H1 (cell line): ENCODE measurements around the gene CEACAM1.

Source experiments
- CEBPB ChIP-seq: IDR thresholded peaks from 2 replicates; pipeline ENCODE4 v1.6.1; 2012; ENCODE audit warnings: low read depth, low read length
- CREB1 ChIP-seq: IDR thresholded peaks from 2 replicates; pipeline ENCODE4 v1.6.1; 2012; ENCODE audit warnings: inconsistent platforms
- EZH2 ChIP-seq: fragments of 200-600 bp; sonication (generic); IDR thresholded peaks from 2 replicates; pipeline ENCODE4 v1.7.1; 2012; ENCODE audit warnings: low read depth, mild to moderate bottlenecking, moderate library complexity, low read length, inconsistent platforms; ENCODE audit not compliant: severe bottlenecking
- HDAC6 ChIP-seq: IDR thresholded peaks from one replicate; pipeline ENCODE4 v1.7.1; 2012; ENCODE audit warnings: low read depth, mild to moderate bottlenecking, inconsistent platforms, low read length, moderate library complexity
- POLR2A ChIP-seq, 2 experiments: IDR thresholded peaks; 1 replicate in 1 of 2; 2 replicates in 1 of 2; pipeline ENCODE4 v1.6.1; 2011; ENCODE audit warnings: low read depth in 2 of 2, low read length in 2 of 2, mild to moderate bottlenecking in 2 of 2; ENCODE audit errors: control extremely low read depth in 1 of 2
- RAD21 ChIP-seq, 2 experiments: IDR thresholded peaks in 1 of 2; conservative IDR thresholded peaks in 1 of 2; 2 replicates each; pipeline ENCODE4 v1.6.1; 2011; ENCODE audit warnings: low read depth in 2 of 2, low read length in 2 of 2, improper control_type of control experiment in 1 of 2, inconsistent platforms in 1 of 2, mild to moderate bottlenecking in 1 of 2, moderate library complexity in 1 of 2
- SIN3A ChIP-seq, 2 experiments: IDR thresholded peaks in 1 of 2; conservative IDR thresholded peaks in 1 of 2; 2 replicates each; pipeline ENCODE4 v1.6.1; 2011 to 2012; ENCODE audit warnings: low read length in 2 of 2, improper control_type of control experiment in 1 of 2, low read depth in 1 of 2, mild to moderate bottlenecking in 1 of 2
- TF ChIP-seq, protein P1 (sequence below), 3 experiments: IDR thresholded peaks; 1 replicate in 2 of 3; 2 replicates in 1 of 3; pipeline versions ENCODE4 v1.5.1 to v1.6.1; 2011; ENCODE audit warnings: low read length in 3 of 3, mild to moderate bottlenecking in 3 of 3, inconsistent platforms in 2 of 3, low read depth in 1 of 3, moderate library complexity in 1 of 3; ENCODE audit not compliant: insufficient read depth in 1 of 3; ENCODE audit errors: control extremely low read depth in 1 of 3

DNA sequence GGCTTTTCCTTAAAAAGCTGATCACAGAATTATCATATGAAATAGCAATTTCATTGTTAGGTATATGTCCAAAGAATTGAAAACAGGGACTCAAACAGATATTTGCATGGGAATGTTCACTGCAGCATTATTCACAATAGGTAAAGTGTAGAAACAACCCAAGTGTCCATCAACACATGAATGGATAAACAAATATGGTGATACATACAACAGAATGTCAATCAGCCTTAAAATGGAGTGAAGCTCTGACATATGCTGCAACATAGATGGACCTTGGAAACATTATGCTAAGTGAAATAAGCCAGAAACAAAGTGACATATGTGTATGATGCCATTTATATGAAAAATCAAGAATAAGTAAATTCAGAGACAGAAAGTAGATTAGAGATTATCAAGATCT, 6.1 kb upstream of the CEACAM1 start:
- no peak for TF ChIP-seq POLR2A (IDR thresholded peaks at IDR 0.05; ENCODE audit: control extremely low read depth in 1 of 2, low read depth in 2 of 2, low read length in 2 of 2)
- TF ChIP-seq EZH2, result no peak
- no peak for TF ChIP-seq HDAC6
- TF ChIP-seq, protein P1, sequence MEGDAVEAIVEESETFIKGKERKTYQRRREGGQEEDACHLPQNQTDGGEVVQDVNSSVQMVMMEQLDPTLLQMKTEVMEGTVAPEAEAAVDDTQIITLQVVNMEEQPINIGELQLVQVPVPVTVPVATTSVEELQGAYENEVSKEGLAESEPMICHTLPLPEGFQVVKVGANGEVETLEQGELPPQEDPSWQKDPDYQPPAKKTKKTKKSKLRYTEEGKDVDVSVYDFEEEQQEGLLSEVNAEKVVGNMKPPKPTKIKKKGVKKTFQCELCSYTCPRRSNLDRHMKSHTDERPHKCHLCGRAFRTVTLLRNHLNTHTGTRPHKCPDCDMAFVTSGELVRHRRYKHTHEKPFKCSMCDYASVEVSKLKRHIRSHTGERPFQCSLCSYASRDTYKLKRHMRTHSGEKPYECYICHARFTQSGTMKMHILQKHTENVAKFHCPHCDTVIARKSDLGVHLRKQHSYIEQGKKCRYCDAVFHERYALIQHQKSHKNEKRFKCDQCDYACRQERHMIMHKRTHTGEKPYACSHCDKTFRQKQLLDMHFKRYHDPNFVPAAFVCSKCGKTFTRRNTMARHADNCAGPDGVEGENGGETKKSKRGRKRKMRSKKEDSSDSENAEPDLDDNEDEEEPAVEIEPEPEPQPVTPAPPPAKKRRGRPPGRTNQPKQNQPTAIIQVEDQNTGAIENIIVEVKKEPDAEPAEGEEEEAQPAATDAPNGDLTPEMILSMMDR (IDR thresholded peaks at IDR 0.05; ENCODE audit: control extremely low read depth in 1 of 3, insufficient read depth in 1 of 3, low read depth in 1 of 3, low read length in 3 of 3), result no peak
- no peak for TF ChIP-seq CEBPB
- no peak for TF ChIP-seq CREB1
- no peak for TF ChIP-seq RAD21 (IDR thresholded peaks at IDR 0.05 in 1 of 2, conservative IDR thresholded peaks at IDR 0.05 in 1 of 2; ENCODE audit: low read depth in 2 of 2, low read length in 2 of 2)
- no peak for TF ChIP-seq SIN3A (conservative IDR thresholded peaks at IDR 0.05 in 1 of 2, IDR thresholded peaks at IDR 0.05 in 1 of 2; ENCODE audit: low read depth in 1 of 2, low read length in 2 of 2)
